MCF 10A (cell line): ENCODE measurements around the gene MYL2. TPM values are rescaled to one million over a fixed set of nuclear protein-coding genes. Genes with fewer than 3 reads are reported as not detected.

Experiments used
- BruUV-seq: library from RNA; stranded (reverse); fragments of 400-500 nt; replicated peaks from 2 replicates; lab custom pipeline; 2021; lab: Mats Ljungman, UMichigan
- CTCF ChIA-PET: fragments of 300-600 bp; sonication (Branson Sonifier 250); formaldehyde crosslinking; extraction: SDS; loops from one replicate; lab custom pipeline; 2021; ENCODE audit warnings: antibody characterized with exemption, inconsistent platforms; lab: Yijun Ruan, JAX
- POLR2A ChIA-PET: fragments of 300-600, 350-650 bp; sonication (Branson Sonifier 250); formaldehyde crosslinking; extraction: SDS; loops from one replicate; lab custom pipeline; 2020; ENCODE audit warnings: antibody characterized with exemption, inconsistent platforms; lab: Yijun Ruan, JAX
- DNase-seq: peaks from one replicate; pipeline ENCODE4 v3.0.0-alpha.2; 2018; ENCODE audit not compliant: unreplicated experiment
- H3K27ac Mint-ChIP-seq: one replicate; pipeline ENCODE4 v1.8.0; 2022; ENCODE audit warnings: mild to moderate bottlenecking, low read depth, mixed read lengths; ENCODE audit not compliant: unreplicated experiment
- H3K27me3 Mint-ChIP-seq: one replicate; pipeline ENCODE4 v1.8.0; 2022; ENCODE audit warnings: mixed read lengths; ENCODE audit not compliant: insufficient read depth, unreplicated experiment
- H3K36me3 Mint-ChIP-seq: one replicate; pipeline ENCODE4 v1.8.0; 2022; ENCODE audit warnings: mild to moderate bottlenecking, moderate library complexity, mixed read lengths; ENCODE audit not compliant: insufficient read depth, unreplicated experiment
- H3K4me1 Mint-ChIP-seq: one replicate; pipeline ENCODE4 v1.8.0; 2022; ENCODE audit warnings: mixed read lengths; ENCODE audit not compliant: insufficient read depth, unreplicated experiment
- H3K4me3 Mint-ChIP-seq: one replicate; pipeline ENCODE4 v1.8.0; 2022; ENCODE audit warnings: mild to moderate bottlenecking, moderate library complexity, mixed read lengths; ENCODE audit not compliant: unreplicated experiment
- H3K9me3 Mint-ChIP-seq: one replicate; pipeline ENCODE4 v1.8.0; 2022; ENCODE audit warnings: mixed read lengths; ENCODE audit not compliant: unreplicated experiment
- intact Hi-C: fragments of 100-400 bp; cut with micrococcal nuclease; formaldehyde crosslinking; loops from 2 replicates; pipeline ENCODE4 v1.14.1; 2022
- total RNA-seq: library from RNA; stranded (reverse); gene quantifications from 2 replicates; pipeline ENCODE4 v1.2.3, GENCODE V29; 2022
- TF ChIP-seq, protein P1 (sequence below): fragments of 200-600 bp; IDR thresholded peaks from one replicate; pipeline ENCODE4 v1.8.0; 2022; ENCODE audit warnings: antibody characterized with exemption, mild to moderate bottlenecking; ENCODE audit not compliant: unreplicated experiment

MYL2 gene
- total RNA-seq, 1 experiment from 2014 or later = not detected

DNA sequence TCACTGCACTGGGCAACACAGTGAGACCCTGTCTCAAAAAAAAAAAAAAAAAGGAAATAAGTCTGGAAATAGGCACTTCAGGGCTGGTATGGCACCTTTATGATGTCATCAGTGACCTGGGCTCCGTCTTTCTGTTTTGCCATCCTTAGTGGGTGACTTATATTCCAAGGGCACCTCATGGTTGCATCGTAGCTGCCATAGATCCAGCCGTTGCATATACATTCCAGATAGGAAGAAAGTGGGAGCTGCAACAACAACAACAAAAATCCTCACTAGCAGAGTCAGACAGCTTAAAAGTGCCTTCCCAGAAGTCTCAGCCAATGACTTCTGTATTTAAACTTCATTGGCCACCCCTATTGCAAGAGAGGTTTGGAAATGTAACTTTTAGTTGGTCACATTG, 26.4 kb downstream of the MYL2 start:
- Mint-ChIP-seq H3K27me3 (peaks cover 9% of the 10 kb centered on the region), H3K9me3 (no peaks in the 10 kb centered on the region)
- CTCF ChIA-PET = interaction anchor here (0.5 to 5.3 kb wide), 30 partner anchors 10 to 577 kb away, joined by 3 to 74 read pairs (median 4); no protein-coding TSS in a partner anchor

DNA sequence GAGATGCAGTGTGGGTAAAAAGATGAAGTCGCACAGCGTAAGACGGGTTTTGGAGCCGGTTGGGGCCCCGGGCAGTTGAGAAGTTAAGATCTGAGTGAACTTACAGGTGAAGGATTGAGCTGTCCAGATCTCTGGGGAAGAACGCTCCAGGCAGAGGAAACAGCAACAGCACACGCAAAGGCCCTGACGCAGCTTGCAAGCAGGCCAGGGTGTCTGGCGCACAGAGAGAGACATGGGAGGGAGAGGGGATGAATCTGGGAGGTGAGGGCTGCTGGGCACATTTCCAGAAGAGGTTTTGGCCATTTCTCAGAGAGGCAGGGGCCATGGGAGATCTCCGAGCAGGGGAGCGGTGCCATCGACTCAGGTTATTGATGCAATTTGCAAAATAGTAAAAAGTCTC, 31.0 kb downstream of the MYL2 start:
- Mint-ChIP-seq H3K4me3 (no peak overlapping the region), H3K27ac (no peak overlapping the region), H3K4me1 (peaks cover 11% of the 10 kb centered on the region), H3K36me3 (peaks cover 6% of the 10 kb centered on the region), H3K9me3 (no peaks in the 10 kb centered on the region), H3K27me3 (peaks cover 17% of the 10 kb centered on the region)
- TF ChIP-seq, protein P1, sequence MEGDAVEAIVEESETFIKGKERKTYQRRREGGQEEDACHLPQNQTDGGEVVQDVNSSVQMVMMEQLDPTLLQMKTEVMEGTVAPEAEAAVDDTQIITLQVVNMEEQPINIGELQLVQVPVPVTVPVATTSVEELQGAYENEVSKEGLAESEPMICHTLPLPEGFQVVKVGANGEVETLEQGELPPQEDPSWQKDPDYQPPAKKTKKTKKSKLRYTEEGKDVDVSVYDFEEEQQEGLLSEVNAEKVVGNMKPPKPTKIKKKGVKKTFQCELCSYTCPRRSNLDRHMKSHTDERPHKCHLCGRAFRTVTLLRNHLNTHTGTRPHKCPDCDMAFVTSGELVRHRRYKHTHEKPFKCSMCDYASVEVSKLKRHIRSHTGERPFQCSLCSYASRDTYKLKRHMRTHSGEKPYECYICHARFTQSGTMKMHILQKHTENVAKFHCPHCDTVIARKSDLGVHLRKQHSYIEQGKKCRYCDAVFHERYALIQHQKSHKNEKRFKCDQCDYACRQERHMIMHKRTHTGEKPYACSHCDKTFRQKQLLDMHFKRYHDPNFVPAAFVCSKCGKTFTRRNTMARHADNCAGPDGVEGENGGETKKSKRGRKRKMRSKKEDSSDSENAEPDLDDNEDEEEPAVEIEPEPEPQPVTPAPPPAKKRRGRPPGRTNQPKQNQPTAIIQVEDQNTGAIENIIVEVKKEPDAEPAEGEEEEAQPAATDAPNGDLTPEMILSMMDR = no peak
- DNase-seq = no peak
- ChIA-PET CTCF (interaction anchor here (0.7 to 1.5 kb wide), 4 partner anchors 67 to 245 kb away, joined by 3 to 4 read pairs (median 3); no protein-coding TSS in a partner anchor), POLR2A (no interaction called here)
- intact Hi-C loops = loop anchor here (2.0 to 5.0 kb wide), 4 partner anchors 147 to 377 kb away; partner anchors contain the start of gene PPP1CC
- no TSS peak for BruUV-seq

More for the DNA sequence above, 26.4 kb downstream of the MYL2 start:
- DNase-seq = no peak
- no TSS peak for BruUV-seq
- TF ChIP-seq, protein P1 = no peak
- Mint-ChIP-seq H3K36me3 (no peaks in the 10 kb centered on the region), H3K4me3 (no peak overlapping the region), H3K4me1 (peaks cover 16% of the 10 kb centered on the region), H3K27ac (no peak overlapping the region)
- intact Hi-C loops = loop anchor here (1.0 to 2.0 kb wide), 5 partner anchors 43 to 419 kb away; no protein-coding TSS in a partner anchor
- POLR2A ChIA-PET = interaction anchor here (1.0 kb wide), 1 partner anchor 420 kb away, joined by 3 read pairs; no protein-coding TSS in a partner anchor

DNA sequence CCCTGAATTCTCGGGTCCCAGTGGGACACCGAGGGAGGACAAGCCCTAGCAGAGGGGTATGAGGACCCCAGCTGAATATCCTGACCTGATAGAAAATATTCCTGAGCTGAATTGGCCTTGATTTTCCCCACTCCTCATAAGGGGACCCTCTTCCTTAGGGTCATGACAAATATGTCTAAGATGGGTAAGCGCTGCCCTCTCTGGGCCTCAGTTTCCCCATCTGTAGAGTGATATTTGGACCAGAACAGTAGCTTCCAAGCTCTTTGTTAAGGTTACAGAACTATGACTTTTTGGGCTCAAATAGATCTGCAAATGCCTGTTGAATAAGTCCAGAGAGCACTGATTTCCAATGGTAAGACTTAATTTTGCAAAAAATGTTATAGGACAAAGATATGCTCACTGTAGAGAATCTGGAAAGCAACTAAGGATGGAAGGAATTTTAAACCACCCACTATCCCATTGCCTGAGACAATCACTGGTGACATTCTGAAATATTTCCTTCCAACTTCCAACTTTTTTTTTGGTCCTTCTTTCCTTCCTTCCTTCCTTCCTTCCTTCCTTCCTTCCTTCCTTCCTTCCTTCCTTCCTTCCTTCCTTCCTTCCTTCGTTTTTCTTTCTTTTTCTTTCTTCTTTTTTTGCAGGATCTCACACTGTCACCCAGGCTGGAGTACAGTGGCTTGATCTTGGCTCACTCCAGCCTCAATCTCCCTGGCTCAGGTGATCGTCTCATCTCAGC, 32.0 kb downstream of the MYL2 start:
- TF ChIP-seq, protein P1 = no peak
- Mint-ChIP-seq H3K9me3 (no peaks in the 10 kb centered on the region), H3K4me1 (peaks cover 9% of the 10 kb centered on the region), H3K27ac (peak overlapping the region; percentile 35), H3K36me3 (peaks cover 6% of the 10 kb centered on the region), H3K27me3 (peaks cover 17% of the 10 kb centered on the region), H3K4me3 (peak overlapping the region; percentile 86)
- ChIA-PET POLR2A (interaction anchor here (0.6 to 1.5 kb wide), 8 partner anchors 143 to 439 kb away, joined by 3 to 6 read pairs (median 4); partner anchors contain the start of genes ARPC3, PPP1CC and TCTN1), CTCF (interaction anchor here (0.6 to 2.1 kb wide), 30 partner anchors 9 to 921 kb away, joined by 3 to 16 read pairs (median 3); no protein-coding TSS in a partner anchor)
- BruUV-seq = no TSS peak
- intact Hi-C loops = loop anchor here (1.0 to 5.0 kb wide), 5 partner anchors 62 to 376 kb away; partner anchors contain the start of gene PPP1CC
- DNase-seq = no peak
